ENCODE measurements around the gene OR52M1. TPM values are rescaled to one million over a fixed set of nuclear protein-coding genes. Genes with fewer than 3 reads are reported as not detected.

Gene OR52M1, protein sequence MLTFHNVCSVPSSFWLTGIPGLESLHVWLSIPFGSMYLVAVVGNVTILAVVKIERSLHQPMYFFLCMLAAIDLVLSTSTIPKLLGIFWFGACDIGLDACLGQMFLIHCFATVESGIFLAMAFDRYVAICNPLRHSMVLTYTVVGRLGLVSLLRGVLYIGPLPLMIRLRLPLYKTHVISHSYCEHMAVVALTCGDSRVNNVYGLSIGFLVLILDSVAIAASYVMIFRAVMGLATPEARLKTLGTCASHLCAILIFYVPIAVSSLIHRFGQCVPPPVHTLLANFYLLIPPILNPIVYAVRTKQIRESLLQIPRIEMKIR
- not detected in 2 replicates for total RNA-seq (2014; rRNA removed; shearing (Covaris generic))

DNA sequence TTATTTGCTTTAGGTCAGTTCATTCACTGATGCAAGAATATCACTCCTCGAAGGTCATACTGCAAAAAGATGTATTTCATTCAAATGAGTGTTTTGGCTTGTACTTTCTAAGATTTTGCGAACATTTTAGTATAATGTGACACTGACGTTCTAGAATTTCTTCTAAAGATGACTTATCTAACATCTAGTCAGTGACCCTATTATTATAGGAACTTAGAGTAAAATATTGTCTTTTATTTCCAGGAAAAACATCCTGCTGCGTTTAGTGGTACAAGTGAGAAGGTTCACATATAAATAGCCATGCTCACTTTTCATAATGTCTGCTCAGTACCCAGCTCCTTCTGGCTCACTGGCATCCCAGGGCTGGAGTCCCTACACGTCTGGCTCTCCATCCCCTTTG lies at the start of gene OR52M1:
TSS of gene OR52M1 (plus strand) at position 301 of the 400 bp plus-strand sequence. CDS start at position 301, 0 bp downstream.

DNA sequence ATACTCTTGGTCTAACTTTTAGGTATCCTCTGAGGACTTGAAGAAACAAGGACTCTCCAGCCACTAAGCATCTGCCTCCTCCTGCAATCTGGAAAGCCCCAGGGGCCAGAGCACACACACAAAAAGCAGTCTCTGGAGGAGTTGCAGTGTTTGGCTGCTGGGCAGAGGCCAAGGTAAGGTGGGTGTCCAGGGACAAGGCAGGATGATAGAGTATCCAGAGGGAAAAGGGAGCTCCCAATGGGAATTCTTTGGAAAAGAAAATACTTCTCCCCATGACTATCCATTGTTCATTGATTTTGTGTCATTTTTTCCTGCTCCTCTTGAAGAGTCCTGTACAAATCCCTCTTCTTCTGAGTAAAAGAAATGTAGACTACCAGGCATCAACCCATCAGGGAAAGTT lies 36.5 kb downstream of the OR52M1 start, which contains the start of gene OR52I2:
TSS of gene OR52I2 (plus strand) at position 301 of the 400 bp plus-strand sequence.

DNA sequence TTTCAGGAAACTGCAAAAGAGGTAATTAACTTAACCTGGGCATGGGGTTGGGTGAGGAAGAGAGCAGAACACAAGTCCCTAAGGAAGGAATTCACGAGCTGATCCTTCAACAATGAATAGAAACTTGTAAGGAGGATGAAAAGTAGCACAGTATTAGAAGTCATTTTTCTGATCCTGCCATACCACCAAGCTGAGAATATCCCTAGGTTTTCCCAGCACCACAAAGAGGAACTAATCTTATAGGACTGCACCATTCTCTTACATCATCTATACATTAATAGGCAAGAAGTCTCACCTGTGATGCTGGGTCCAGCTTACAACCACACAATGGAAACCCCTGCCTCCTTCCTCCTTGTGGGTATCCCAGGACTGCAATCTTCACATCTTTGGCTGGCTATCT lies 48.7 kb downstream of the OR52M1 start, which contains the start of gene OR52I1:
TSS of gene OR52I1 (plus strand) at position 301 of the 400 bp plus-strand sequence. CDS start at position 301, 0 bp downstream.

Other genes with a start within 250 kb of the OR52M1 start
- gene OR52B4, start 176.8 kb upstream of the OR52M1 start, total RNA-seq (2014; rRNA removed; shearing (Covaris generic)), result not detected in 2 replicates
- 6.8 and 8.2 TPM in 2 replicates for gene TRIM21, start 151.5 kb upstream of the OR52M1 start, total RNA-seq (2014; rRNA removed; shearing (Covaris generic))
- gene OR52K2, start 95.9 kb upstream of the OR52M1 start, total RNA-seq (2014; rRNA removed; shearing (Covaris generic)), result not detected in 2 replicates
- gene OR52K1, start 62.5 kb upstream of the OR52M1 start, total RNA-seq (2014; rRNA removed; shearing (Covaris generic)), result not detected in 2 replicates
- not detected in 2 replicates for gene OR52I2, start 36.6 kb downstream of the OR52M1 start, total RNA-seq (2014; rRNA removed; shearing (Covaris generic))
- gene OR52I1, start 48.8 kb downstream of the OR52M1 start, total RNA-seq (2014; rRNA removed; shearing (Covaris generic)), result not detected in 2 replicates
- 5.7 and 8.7 TPM in 2 replicates for gene TRIM68, start 63.0 kb downstream of the OR52M1 start, total RNA-seq (2014; rRNA removed; shearing (Covaris generic))
- gene OR51D1, start 92.3 kb downstream of the OR52M1 start, total RNA-seq (2014; rRNA removed; shearing (Covaris generic)), result not detected in 2 replicates
- gene OR51E1, start 98.8 kb downstream of the OR52M1 start, total RNA-seq (2014; rRNA removed; shearing (Covaris generic)), result not detected in 2 replicates
- 0.05 TPM in 1 of 2 replicates, not detected in the other for gene OR51E2, start 152.7 kb downstream of the OR52M1 start, total RNA-seq (2014; rRNA removed; shearing (Covaris generic))
- not detected in 2 replicates for gene MMP26, start 159.6 kb downstream of the OR52M1 start, total RNA-seq (2014; rRNA removed; shearing (Covaris generic))
- not detected in 2 replicates for gene OR51F1, start 224.7 kb downstream of the OR52M1 start, total RNA-seq (2014; rRNA removed; shearing (Covaris generic))

Data from A375 (cell line).